ENCODE data around the gene TNNI3K.

DNA sequence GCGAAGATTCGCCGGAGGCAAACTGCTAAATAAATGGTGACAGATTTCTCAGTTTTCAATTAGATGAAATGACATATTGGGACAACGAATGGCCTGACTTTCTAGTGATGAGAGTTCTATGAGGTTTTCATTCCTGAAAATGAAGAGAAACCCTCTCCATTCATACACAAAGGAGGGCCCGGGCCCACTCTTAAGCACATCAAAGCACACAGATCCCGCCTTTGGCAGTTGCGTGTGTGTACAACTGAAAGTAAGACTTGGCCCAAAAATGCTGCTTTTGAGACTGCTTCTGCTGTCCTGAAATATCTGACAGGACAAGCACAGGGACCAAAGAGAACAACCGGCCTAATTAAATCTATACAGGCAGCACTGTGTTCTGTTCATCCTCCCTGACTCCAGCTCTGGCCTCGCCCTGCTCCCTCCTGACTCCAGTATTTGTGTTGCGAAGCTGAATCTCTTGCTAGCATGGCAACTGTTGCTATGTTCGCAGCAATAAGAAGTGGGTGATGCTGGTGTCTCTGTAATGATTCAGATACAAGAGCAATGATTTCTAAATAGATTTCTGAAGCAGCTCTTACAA is 269.8 kb downstream of the TNNI3K start:
- no peak for TF ChIP-seq CTCF (IDR thresholded peaks at IDR 0.05; ENCODE audit: low read length)
- no peak for TF ChIP-seq EZH2 (IDR thresholded peaks at IDR 0.05; ENCODE audit: borderline replicate concordance, low read length)

Measured in OCI-LY1 (cell line).